ENCODE data around the gene GALK2.
A peak's percentile ranks its signal among the peaks of the same experiment; 100 is the strongest.
"Not testable (repeated sequence)": the region's sequence is repeated elsewhere in the genome, so short reads cannot be mapped to it uniquely, and the experiment has no call there.

Gene GALK2

GRCh38 chr15:49168016-49168415 lies 2.0 kb upstream of the GALK2 start:
- DNase-seq: no peak

- no peak for DNase-seq
These were observed 1.7 kb downstream of the GALK2 start for GRCh38 chr15:49171790-49172189.

GRCh38 chr15:49174902-49175301 lies 4.9 kb downstream of the GALK2 start:
- no peak for DNase-seq

GRCh38 chr15:49175582-49176397 lies 5.7 kb downstream of the GALK2 start:
- not testable (repeated sequence) for DNase-seq

- DNase-seq: peak; percentile 55
These were observed 8.4 kb downstream of the GALK2 start for GRCh38 chr15:49178497-49178896.

GRCh38 chr15:49179433-49180190 lies 9.6 kb downstream of the GALK2 start:
- DNase-seq: no peak

- DNase-seq: no peak
These were observed 12.1 kb downstream of the GALK2 start for GRCh38 chr15:49182128-49182527.

- DNase-seq: not testable (repeated sequence)
These were observed 13.7 kb downstream of the GALK2 start for GRCh38 chr15:49183741-49184140.

- DNase-seq: no peak
These were observed 15.4 kb downstream of the GALK2 start for GRCh38 chr15:49185473-49185872.

- DNase-seq: no peak
These were observed 17.6 kb downstream of the GALK2 start for GRCh38 chr15:49187549-49188245.

GRCh38 chr15:49188933-49189332 lies 18.9 kb downstream of the GALK2 start:
- DNase-seq: no peak

- DNase-seq: peak; percentile 54
These were observed 19.6 kb downstream of the GALK2 start for GRCh38 chr15:49189631-49190030.

- DNase-seq: no peak
These were observed 20.5 kb downstream of the GALK2 start for GRCh38 chr15:49190586-49190985.

GRCh38 chr15:49191892-49192291 lies 21.8 kb downstream of the GALK2 start:
- no peak for DNase-seq

- DNase-seq: no peak
These were observed 26.8 kb downstream of the GALK2 start for GRCh38 chr15:49196856-49197255.

- DNase-seq: no peak
These were observed 29.6 kb downstream of the GALK2 start for GRCh38 chr15:49199666-49200065.

- no peak for DNase-seq
These were observed 30.3 kb downstream of the GALK2 start for GRCh38 chr15:49200347-49200746.

GRCh38 chr15:49208102-49208501 lies 38.1 kb downstream of the GALK2 start:
- DNase-seq: not testable (repeated sequence)

GRCh38 chr15:49212897-49213296 lies 42.9 kb downstream of the GALK2 start:
- DNase-seq: no peak

GRCh38 chr15:49215768-49216739 lies 46.0 kb downstream of the GALK2 start:
- peak; percentile 41 for DNase-seq

- no peak for DNase-seq
These were observed 53.7 kb downstream of the GALK2 start for GRCh38 chr15:49223536-49224274.

Data from hematopoietic multipotent progenitor cell treated with erythropoietin and hydrocortisone succinate and interleukin-3 and kit ligand, for 8 days (in vitro differentiated cells).